PC-9 (cell line): Measurements from ENCODE around the gene MPHOSPH8. TPM values are rescaled to one million over a fixed set of nuclear protein-coding genes. Genes with fewer than 3 reads are reported as not detected.

Experiments
- BruUV-seq: library from RNA; stranded (reverse); fragments of 400-500 nt; replicated peaks from 2 replicates; lab custom pipeline; 2021; lab: Mats Ljungman, UMichigan
- CTCF ChIA-PET: fragments of 300-600 bp; sonication (Branson Sonifier 250); formaldehyde crosslinking; loops from one replicate; lab custom pipeline; 2022; ENCODE audit warnings: antibody characterized with exemption; lab: Charles Lee
- POLR2A ChIA-PET: fragments of 300-600 bp; sonication (Branson Sonifier 250); formaldehyde crosslinking; loops from one replicate; lab custom pipeline; 2022; ENCODE audit warnings: antibody characterized with exemption; ENCODE audit not compliant: unreplicated experiment; lab: Charles Lee
- DNase-seq, 2 experiments: peaks; one replicate each; pipeline versions ENCODE4 v3.0.0 to v3.0.0-alpha.2; 2015 to 2022; ENCODE audit warnings: mixed read lengths in 1 of 2
- H2AFZ ChIP-seq: fragments of 200-600 bp; sonication (generic); 2 replicates; pipeline ENCODE4 v1.8.1; 2017; ENCODE audit warnings: antibody characterized with exemption
- H3F3A ChIP-seq: fragments of 200-600 bp; sonication (generic); 2 replicates; pipeline ENCODE4 v1.8.1; 2017; ENCODE audit warnings: antibody characterized with exemption, mild to moderate bottlenecking, low read depth; ENCODE audit not compliant: insufficient read depth
- H3K27ac ChIP-seq: fragments of 200-600 bp; sonication (generic); 2 replicates; pipeline ENCODE4 v1.6.1; 2016; ENCODE audit warnings: mixed run types
- H3K27me3 ChIP-seq: fragments of 200-600 bp; sonication (generic); 2 replicates; pipeline ENCODE4 v1.6.1; 2016; ENCODE audit warnings: low read depth, mixed run types; ENCODE audit not compliant: insufficient read depth
- H3K36me3 ChIP-seq: fragments of 200-600 bp; sonication (generic); 2 replicates; pipeline ENCODE4 v1.6.1; 2016; ENCODE audit warnings: low read depth, mixed run types
- H3K4me1 ChIP-seq: fragments of 200-600 bp; sonication (generic); replicated peaks from 2 replicates; pipeline ENCODE4 v1.6.1; 2016; ENCODE audit warnings: mixed run types; ENCODE audit not compliant: insufficient read depth
- H3K4me2 ChIP-seq: fragments of 200-600 bp; sonication (generic); 2 replicates; pipeline ENCODE4 v1.6.1; 2017; ENCODE audit warnings: mixed run types
- H3K4me3 ChIP-seq: fragments of 200-600 bp; sonication (generic); 2 replicates; pipeline ENCODE4 v1.6.1; 2016; ENCODE audit warnings: mixed run types
- H3K79me2 ChIP-seq: fragments of 200-600 bp; sonication (generic); 2 replicates; pipeline ENCODE4 v1.6.1; 2017; ENCODE audit warnings: low read depth, mixed run types
- H3K9me2 ChIP-seq: fragments of 200-600 bp; sonication (generic); 2 replicates; pipeline ENCODE4 v1.8.1; 2017; ENCODE audit warnings: mild to moderate bottlenecking; ENCODE audit not compliant: insufficient read depth
- H3K9me3 ChIP-seq: fragments of 200-600 bp; sonication (generic); 2 replicates; pipeline ENCODE4 v1.8.1; 2016; ENCODE audit warnings: low read depth; ENCODE audit not compliant: insufficient read depth
- H4K20me1 ChIP-seq: fragments of 200-600 bp; sonication (generic); 2 replicates; pipeline ENCODE4 v1.8.1; 2017; ENCODE audit not compliant: insufficient read depth
- EZH2 ChIP-seq: fragments of 200-600 bp; sonication (generic); IDR thresholded peaks from 2 replicates; pipeline ENCODE4 v1.8.0; 2017; ENCODE audit warnings: antibody characterized with exemption, low read depth
- intact Hi-C: fragments of 100-400 bp; cut with micrococcal nuclease; formaldehyde crosslinking; loops from one replicate; pipeline ENCODE4 v1.10.0; 2022; ENCODE audit not compliant: unreplicated experiment
- total RNA-seq: library from RNA; stranded (reverse); gene quantifications from 2 replicates; pipeline ENCODE4 v1.2.3, GENCODE V29; 2021
- TF ChIP-seq, protein P1 (sequence below): fragments of 200-600 bp; sonication (generic); conservative IDR thresholded peaks from 2 replicates; pipeline ENCODE4 v1.6.1; 2017; ENCODE audit warnings: mixed run types, antibody characterized with exemption, mild to moderate bottlenecking, moderate library complexity

Gene MPHOSPH8
- total RNA-seq, 1 experiment from 2014 or later: 17.0 TPM

DNA sequence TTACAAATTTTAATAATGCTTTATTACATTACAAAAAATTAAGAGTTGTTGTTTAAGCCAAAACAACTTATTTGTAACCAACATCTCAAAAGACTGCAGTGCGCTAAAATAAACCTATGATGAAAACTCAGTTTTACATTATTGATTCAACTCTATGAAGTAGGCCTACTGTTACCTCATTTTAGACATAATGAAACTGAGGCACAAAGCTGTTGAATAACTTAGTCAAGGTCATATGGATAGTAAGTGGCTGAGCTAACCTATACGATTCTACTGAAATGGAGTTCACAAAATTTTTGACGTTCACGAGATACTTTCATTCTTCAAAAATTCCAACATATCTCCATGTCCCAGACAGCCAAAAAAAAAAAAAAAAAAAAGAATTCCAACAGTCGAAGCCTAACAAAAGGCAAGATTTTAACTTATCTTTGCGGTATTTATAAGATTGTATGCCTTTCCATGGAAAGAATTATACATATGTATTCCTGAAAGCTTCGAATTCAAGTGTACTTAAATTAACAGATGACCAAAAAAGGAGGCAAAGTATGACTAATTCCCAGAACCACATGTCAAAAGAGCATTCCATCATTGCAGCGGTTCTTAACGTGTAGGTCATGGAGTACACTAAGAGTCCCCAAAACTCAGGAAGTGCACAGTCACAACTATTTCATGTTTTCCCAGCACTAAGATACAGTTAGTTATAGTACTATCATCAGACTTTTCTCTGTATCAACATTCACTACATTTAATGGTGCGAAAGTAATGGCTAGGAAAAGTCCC is 79.9 kb downstream of the MPHOSPH8 start:
- no peaks in the 10 kb centered on the region for H3K27me3 ChIP-seq
- POLR2A ChIA-PET: no interaction called here
- peaks cover 9% of the 10 kb centered on the region; the same call in 1 of the 2 replicates for H3F3A ChIP-seq
- BruUV-seq: no TSS peak
- no peaks in the 10 kb centered on the region for H3K4me1 ChIP-seq
- no peaks in the 10 kb centered on the region for H3K9me3 ChIP-seq
- no peak for DNase-seq
- peaks cover 26% of the 10 kb centered on the region for H3K79me2 ChIP-seq
- peaks cover 10% of the 10 kb centered on the region; the same call in 1 of the 2 replicates for H3K36me3 ChIP-seq
- H2AFZ ChIP-seq: no peak overlapping the region
- TF ChIP-seq, protein P1, sequence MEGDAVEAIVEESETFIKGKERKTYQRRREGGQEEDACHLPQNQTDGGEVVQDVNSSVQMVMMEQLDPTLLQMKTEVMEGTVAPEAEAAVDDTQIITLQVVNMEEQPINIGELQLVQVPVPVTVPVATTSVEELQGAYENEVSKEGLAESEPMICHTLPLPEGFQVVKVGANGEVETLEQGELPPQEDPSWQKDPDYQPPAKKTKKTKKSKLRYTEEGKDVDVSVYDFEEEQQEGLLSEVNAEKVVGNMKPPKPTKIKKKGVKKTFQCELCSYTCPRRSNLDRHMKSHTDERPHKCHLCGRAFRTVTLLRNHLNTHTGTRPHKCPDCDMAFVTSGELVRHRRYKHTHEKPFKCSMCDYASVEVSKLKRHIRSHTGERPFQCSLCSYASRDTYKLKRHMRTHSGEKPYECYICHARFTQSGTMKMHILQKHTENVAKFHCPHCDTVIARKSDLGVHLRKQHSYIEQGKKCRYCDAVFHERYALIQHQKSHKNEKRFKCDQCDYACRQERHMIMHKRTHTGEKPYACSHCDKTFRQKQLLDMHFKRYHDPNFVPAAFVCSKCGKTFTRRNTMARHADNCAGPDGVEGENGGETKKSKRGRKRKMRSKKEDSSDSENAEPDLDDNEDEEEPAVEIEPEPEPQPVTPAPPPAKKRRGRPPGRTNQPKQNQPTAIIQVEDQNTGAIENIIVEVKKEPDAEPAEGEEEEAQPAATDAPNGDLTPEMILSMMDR: no peak
- TF ChIP-seq EZH2: no peak
- no peak overlapping the region; the same call in 1 of the 2 replicates for H3K27ac ChIP-seq
- CTCF ChIA-PET: no interaction called here
- no peak overlapping the region for H3K4me3 ChIP-seq
- H3K9me2 ChIP-seq: no peaks in the 10 kb centered on the region
- intact Hi-C loops: no loop called here
- H4K20me1 ChIP-seq: no peaks in the 10 kb centered on the region
- H3K4me2 ChIP-seq: no peak overlapping the region

DNA sequence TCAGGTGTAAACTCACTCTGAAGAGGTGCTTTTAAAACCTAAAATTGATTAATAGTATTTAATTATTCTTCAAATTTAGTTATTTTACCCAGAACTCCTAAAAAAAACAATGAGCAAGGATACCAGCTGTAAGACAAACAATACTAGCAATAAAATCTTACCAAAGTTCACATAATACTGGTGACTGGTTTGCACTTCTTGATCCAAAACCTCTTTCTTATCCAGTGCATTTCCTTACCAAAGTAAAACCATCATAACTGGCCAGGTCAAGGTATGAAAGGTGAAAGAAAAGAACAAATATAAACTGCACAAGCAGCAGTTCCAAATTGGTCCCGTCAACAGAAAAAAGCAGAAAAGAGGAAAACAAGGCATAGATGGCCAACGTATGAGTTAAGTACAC is 86.6 kb downstream of the MPHOSPH8 start:
- no peak overlapping the region for H3K4me2 ChIP-seq

More for the DNA sequence above, 86.6 kb downstream of the MPHOSPH8 start:
- H3K79me2 ChIP-seq: peaks cover 23% of the 10 kb centered on the region
- H3K4me1 ChIP-seq: no peaks in the 10 kb centered on the region
- CTCF ChIA-PET: no interaction called here
- no peak overlapping the region for H3K4me3 ChIP-seq
- peaks cover 10% of the 10 kb centered on the region; the same call in 1 of the 2 replicates for H4K20me1 ChIP-seq
- TF ChIP-seq, protein P1: no peak
- no peak for TF ChIP-seq EZH2
- peaks cover 29% of the 10 kb centered on the region for H3K36me3 ChIP-seq
- no peaks in the 10 kb centered on the region for H3K9me2 ChIP-seq
- no peak overlapping the region for H2AFZ ChIP-seq
- intact Hi-C loops: no loop called here
- H3K27me3 ChIP-seq: no peaks in the 10 kb centered on the region
- H3F3A ChIP-seq: peaks cover 33% of the 10 kb centered on the region; the same call in 1 of the 2 replicates
- DNase-seq: no peak
- no peak overlapping the region for H3K27ac ChIP-seq
- POLR2A ChIA-PET: no interaction called here
- no peaks in the 10 kb centered on the region for H3K9me3 ChIP-seq
- no TSS peak for BruUV-seq

Other genes starting within 250 kb of the MPHOSPH8 start
- gene TPTE2, start 72.1 kb upstream of the MPHOSPH8 start, total RNA-seq: not detected in 2 replicates
- 27.1 and 34.9 TPM in 2 replicates for gene PSPC1, start 149.3 kb downstream of the MPHOSPH8 start, total RNA-seq
- 10.0 and 10.3 TPM in 2 replicates for gene ZMYM5, start 230.0 kb downstream of the MPHOSPH8 start, total RNA-seq